ENCODE data around the gene HLA-DMA. TPM values are rescaled to one million over a fixed set of nuclear protein-coding genes. Genes with fewer than 3 reads are reported as not detected.

HLA-DMA gene
- total and polyA plus RNA-seq, 4 donors = 6.2 to 15.1 (median 8.9) TPM

DNA sequence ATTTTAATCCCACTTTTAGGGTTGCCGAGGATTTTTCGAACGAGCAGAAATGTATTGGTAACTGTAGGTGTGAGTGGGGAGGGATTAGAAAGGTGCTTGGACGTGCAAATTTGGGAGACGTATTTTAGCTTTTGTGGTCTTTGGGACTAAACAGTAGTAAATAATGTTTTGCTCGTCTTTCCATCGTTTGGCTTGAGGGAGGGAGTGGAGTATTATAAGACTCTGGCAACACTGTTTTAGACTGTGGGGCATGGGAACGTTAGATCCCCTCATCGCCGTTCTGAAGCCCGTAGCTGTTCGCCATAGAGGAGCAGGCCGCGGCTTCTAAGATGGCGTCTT lies 18.3 kb upstream of the HLA-DMA start:
- TF ChIP-seq, protein P1, sequence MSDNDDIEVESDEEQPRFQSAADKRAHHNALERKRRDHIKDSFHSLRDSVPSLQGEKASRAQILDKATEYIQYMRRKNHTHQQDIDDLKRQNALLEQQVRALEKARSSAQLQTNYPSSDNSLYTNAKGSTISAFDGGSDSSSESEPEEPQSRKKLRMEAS (IDR thresholded peaks at IDR 0.05) = no peak
- no peak for TF ChIP-seq TAF1 (conservative IDR thresholded peaks at IDR 0.05)
- TF ChIP-seq RXRA (IDR thresholded peaks at IDR 0.05) = no peak
- TF ChIP-seq, protein P2, sequence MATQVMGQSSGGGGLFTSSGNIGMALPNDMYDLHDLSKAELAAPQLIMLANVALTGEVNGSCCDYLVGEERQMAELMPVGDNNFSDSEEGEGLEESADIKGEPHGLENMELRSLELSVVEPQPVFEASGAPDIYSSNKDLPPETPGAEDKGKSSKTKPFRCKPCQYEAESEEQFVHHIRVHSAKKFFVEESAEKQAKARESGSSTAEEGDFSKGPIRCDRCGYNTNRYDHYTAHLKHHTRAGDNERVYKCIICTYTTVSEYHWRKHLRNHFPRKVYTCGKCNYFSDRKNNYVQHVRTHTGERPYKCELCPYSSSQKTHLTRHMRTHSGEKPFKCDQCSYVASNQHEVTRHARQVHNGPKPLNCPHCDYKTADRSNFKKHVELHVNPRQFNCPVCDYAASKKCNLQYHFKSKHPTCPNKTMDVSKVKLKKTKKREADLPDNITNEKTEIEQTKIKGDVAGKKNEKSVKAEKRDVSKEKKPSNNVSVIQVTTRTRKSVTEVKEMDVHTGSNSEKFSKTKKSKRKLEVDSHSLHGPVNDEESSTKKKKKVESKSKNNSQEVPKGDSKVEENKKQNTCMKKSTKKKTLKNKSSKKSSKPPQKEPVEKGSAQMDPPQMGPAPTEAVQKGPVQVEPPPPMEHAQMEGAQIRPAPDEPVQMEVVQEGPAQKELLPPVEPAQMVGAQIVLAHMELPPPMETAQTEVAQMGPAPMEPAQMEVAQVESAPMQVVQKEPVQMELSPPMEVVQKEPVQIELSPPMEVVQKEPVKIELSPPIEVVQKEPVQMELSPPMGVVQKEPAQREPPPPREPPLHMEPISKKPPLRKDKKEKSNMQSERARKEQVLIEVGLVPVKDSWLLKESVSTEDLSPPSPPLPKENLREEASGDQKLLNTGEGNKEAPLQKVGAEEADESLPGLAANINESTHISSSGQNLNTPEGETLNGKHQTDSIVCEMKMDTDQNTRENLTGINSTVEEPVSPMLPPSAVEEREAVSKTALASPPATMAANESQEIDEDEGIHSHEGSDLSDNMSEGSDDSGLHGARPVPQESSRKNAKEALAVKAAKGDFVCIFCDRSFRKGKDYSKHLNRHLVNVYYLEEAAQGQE (IDR thresholded peaks at IDR 0.05) = no peak
- TF ChIP-seq GABPA (IDR thresholded peaks at IDR 0.05 in 1 of 2, conservative IDR thresholded peaks at IDR 0.05 in 1 of 2) = no peak
- under 1% methylated on average over 15 of the region's 15 CpGs for WGBS

DNA sequence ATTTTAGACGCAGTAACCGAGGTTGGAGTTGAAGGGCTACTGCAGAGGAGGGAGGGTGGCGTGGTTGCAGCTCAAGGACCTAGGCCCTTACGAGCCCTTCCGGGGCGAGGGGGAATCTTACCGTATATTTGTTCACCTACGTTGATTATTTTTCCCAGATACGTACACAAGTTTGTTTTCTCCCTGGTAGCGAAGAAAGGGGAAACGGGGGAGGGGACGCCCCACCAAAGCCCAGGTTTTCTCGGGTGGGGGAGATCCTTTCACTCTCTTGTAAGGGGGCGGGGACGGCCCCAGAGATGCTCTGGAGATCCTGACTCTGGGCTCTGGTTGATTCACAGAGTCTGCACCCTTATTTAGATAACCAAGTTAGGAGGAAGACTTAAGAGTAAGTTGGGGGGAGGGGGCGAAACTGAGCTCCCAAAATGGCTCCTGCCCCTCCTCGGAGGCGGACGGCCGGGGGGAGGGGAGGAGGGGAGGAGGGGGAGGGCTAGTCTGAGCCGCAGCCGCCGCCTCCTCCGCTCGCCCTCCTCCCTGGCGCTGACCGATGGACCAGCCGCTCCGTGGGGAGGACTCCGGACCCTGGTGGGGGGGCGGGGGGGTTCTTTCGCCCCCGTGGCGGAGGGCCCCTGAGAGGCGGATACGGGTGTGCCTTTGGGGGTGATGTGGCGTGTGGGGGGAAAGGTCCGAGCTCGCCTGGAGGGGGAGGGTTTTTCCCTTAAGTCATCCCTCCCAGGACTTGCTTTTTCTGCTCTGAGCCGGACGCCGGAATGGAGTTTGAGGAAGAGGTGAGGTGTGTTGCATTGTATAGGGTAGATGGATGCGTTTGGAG lies 17.7 kb upstream of the HLA-DMA start:
- Histone ChIP-seq H3K27me3 (ENCODE audit: control insufficient read depth in 4 of 4, insufficient read depth in 4 of 4, low read length in 3 of 4) (no peaks in the 10 kb centered on the region), H3K4me3 (ENCODE audit: low read depth in 1 of 3, low read length in 3 of 3) (peak overlapping the region; percentile 81 to 93 (median 87)), H3K36me3 (ENCODE audit: control insufficient read depth in 4 of 4, insufficient read depth in 3 of 4, low read depth in 1 of 4, low read length in 3 of 4) (peaks cover 5 to 14% (median 8%) of the 10 kb centered on the region in 4 donors), H3K4me1 (ENCODE audit: control insufficient read depth in 4 of 4, insufficient read depth in 4 of 4, low read length in 3 of 4) (peaks cover 0 to 34% (median 27%) of the 10 kb centered on the region in 4 donors), H3K27ac (ENCODE audit: low read depth in 1 of 2, low read length in 2 of 2) (peak overlapping the region; percentile 99 to 100), H3K9me3 (ENCODE audit: control insufficient read depth in 4 of 4, low read length in 3 of 4) (no peaks in the 10 kb centered on the region), H3K9ac (ENCODE audit: low read depth in 1 of 2, low read length in 2 of 2) (peak overlapping the region; percentile 96 to 100)
- TF ChIP-seq YY1 (IDR thresholded peaks at IDR 0.05) (peak; percentile 37), JUND (IDR thresholded peaks at IDR 0.05) (peak in 1 of 2 donors; percentile 9), EGR1 (IDR thresholded peaks at IDR 0.05; ENCODE audit: low read depth in 2 of 2) (peak in 1 of 2 donors; percentile 31), HNF4A (conservative IDR thresholded peaks at IDR 0.05) (peak; percentile 61 to 72), FOXA2 (IDR thresholded peaks at IDR 0.05) (no peak)
- peak; percentile 81 for DNase-seq (ENCODE audit: low spot score)
- under 1% methylated on average over 43 of the region's 43 CpGs for WGBS

More for the DNA sequence above, 18.3 kb upstream of the HLA-DMA start:
- Histone ChIP-seq H3K27me3 (ENCODE audit: control insufficient read depth in 4 of 4, insufficient read depth in 4 of 4, low read length in 3 of 4) (no peaks in the 10 kb centered on the region), H3K9ac (ENCODE audit: low read depth in 1 of 2, low read length in 2 of 2) (peak overlapping the region; percentile 96 to 100), H3K27ac (ENCODE audit: low read depth in 1 of 2, low read length in 2 of 2) (peak overlapping the region; percentile 99 to 100), H3K9me3 (ENCODE audit: control insufficient read depth in 4 of 4, low read length in 3 of 4) (no peaks in the 10 kb centered on the region), H3K4me1 (ENCODE audit: control insufficient read depth in 4 of 4, insufficient read depth in 4 of 4, low read length in 3 of 4) (peaks cover under 1 to 35% (median 30%) of the 10 kb centered on the region in 4 donors), H3K36me3 (ENCODE audit: control insufficient read depth in 4 of 4, insufficient read depth in 3 of 4, low read depth in 1 of 4, low read length in 3 of 4) (peaks cover 6 to 20% (median 13%) of the 10 kb centered on the region in 4 donors), H3K4me3 (ENCODE audit: low read depth in 1 of 3, low read length in 3 of 3) (peak overlapping the region; percentile 81 to 93 (median 87))
- DNase-seq (ENCODE audit: low spot score) = no peak

DNA sequence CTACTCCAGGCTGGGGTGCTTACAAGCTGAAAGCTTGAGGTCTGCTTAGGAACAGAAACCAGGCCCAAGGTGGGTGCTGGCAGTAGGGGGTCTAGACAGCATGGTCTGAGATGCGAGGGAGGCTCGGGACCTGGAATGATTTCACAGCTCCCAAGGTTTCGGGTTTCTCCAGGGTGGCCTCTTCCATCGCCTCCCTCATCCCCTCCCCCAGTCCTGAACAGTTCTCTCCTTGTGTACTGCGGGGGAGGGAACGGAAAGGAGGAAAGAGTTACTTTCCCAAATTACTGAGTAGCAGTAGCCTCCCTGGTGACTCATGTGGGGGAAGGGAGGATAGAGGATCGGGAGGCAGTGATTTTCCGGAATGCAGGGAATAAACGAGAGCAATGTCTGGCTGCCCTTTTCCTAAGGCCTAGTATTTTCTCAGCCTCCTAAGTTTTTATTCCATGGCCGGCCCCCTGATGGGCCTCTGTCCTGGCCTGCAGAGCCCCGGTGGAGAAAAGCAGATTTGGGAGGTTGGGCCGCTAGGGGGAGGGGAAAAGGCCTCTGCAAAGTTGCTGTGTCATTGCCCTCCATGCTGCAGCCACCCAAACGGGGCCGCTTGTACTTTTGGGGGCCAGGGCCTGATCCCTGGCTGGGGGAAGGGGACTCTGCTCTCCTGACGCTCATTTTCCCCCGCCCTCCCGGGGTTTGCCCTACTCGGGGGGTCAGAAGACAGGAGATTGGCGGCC lies 17.0 kb upstream of the HLA-DMA start:
- peak; percentile 88 for DNase-seq (ENCODE audit: low spot score)
- Histone ChIP-seq H3K9ac (ENCODE audit: low read depth in 1 of 2, low read length in 2 of 2) (peak overlapping the region; percentile 96 to 98), H3K9me3 (ENCODE audit: control insufficient read depth in 4 of 4, low read length in 3 of 4) (no peaks in the 10 kb centered on the region), H3K27ac (ENCODE audit: low read depth in 1 of 2, low read length in 2 of 2) (peak overlapping the region; percentile 99 to 100), H3K4me3 (ENCODE audit: low read depth in 1 of 3, low read length in 3 of 3) (peak overlapping the region; percentile 63 to 81 (median 75)), H3K27me3 (ENCODE audit: control insufficient read depth in 4 of 4, insufficient read depth in 4 of 4, low read length in 3 of 4) (no peaks in the 10 kb centered on the region), H3K4me1 (ENCODE audit: control insufficient read depth in 4 of 4, insufficient read depth in 4 of 4, low read length in 3 of 4) (peaks cover 0 to 30% (median 20%) of the 10 kb centered on the region in 4 donors), H3K36me3 (ENCODE audit: control insufficient read depth in 4 of 4, insufficient read depth in 3 of 4, low read depth in 1 of 4, low read length in 3 of 4) (peaks cover 4 to 7% (median 6%) of the 10 kb centered on the region in 4 donors)
- under 1% methylated on average over 19 of the region's 19 CpGs for WGBS
- peak; percentile 22 for TF ChIP-seq TAF1 (conservative IDR thresholded peaks at IDR 0.05)
- TF ChIP-seq HNF4A (conservative IDR thresholded peaks at IDR 0.05) = peak in 1 of 2 donors; percentile 21
- TF ChIP-seq FOXA1 (IDR thresholded peaks at IDR 0.05) = no peak
- peak; percentile 71 to 79 for TF ChIP-seq JUND (IDR thresholded peaks at IDR 0.05)
- TF ChIP-seq, protein P3, sequence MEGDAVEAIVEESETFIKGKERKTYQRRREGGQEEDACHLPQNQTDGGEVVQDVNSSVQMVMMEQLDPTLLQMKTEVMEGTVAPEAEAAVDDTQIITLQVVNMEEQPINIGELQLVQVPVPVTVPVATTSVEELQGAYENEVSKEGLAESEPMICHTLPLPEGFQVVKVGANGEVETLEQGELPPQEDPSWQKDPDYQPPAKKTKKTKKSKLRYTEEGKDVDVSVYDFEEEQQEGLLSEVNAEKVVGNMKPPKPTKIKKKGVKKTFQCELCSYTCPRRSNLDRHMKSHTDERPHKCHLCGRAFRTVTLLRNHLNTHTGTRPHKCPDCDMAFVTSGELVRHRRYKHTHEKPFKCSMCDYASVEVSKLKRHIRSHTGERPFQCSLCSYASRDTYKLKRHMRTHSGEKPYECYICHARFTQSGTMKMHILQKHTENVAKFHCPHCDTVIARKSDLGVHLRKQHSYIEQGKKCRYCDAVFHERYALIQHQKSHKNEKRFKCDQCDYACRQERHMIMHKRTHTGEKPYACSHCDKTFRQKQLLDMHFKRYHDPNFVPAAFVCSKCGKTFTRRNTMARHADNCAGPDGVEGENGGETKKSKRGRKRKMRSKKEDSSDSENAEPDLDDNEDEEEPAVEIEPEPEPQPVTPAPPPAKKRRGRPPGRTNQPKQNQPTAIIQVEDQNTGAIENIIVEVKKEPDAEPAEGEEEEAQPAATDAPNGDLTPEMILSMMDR (IDR thresholded peaks at IDR 0.05; ENCODE audit: low read depth, low read length, missing input control) = peak; percentile 21
- TF ChIP-seq, protein P2 (IDR thresholded peaks at IDR 0.05) = no peak
- peak in 1 of 2 donors; percentile 6 for TF ChIP-seq RAD21 (IDR thresholded peaks at IDR 0.05)
- TF ChIP-seq, protein P4, sequence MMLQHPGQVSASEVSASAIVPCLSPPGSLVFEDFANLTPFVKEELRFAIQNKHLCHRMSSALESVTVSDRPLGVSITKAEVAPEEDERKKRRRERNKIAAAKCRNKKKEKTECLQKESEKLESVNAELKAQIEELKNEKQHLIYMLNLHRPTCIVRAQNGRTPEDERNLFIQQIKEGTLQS (IDR thresholded peaks at IDR 0.05) = peak; percentile 63
- TF ChIP-seq SP1 (IDR thresholded peaks at IDR 0.05) = peak; percentile 48

All from liver (tissue), 9 donors.